GM20000 (cell line): Measurements from ENCODE around the gene EAF1.

Experiments used
- DNase-seq: peaks from one replicate; pipeline ENCODE4 v3.0.0; 2012; ENCODE audit warnings: low spot score
- TF ChIP-seq, protein P1 (sequence below): IDR thresholded peaks from 2 replicates; pipeline ENCODE4 v1.5.1; 2012; ENCODE audit warnings: mild to moderate bottlenecking, control low read depth; ENCODE audit errors: extremely low read depth, missing control alignments

Gene EAF1

DNA sequence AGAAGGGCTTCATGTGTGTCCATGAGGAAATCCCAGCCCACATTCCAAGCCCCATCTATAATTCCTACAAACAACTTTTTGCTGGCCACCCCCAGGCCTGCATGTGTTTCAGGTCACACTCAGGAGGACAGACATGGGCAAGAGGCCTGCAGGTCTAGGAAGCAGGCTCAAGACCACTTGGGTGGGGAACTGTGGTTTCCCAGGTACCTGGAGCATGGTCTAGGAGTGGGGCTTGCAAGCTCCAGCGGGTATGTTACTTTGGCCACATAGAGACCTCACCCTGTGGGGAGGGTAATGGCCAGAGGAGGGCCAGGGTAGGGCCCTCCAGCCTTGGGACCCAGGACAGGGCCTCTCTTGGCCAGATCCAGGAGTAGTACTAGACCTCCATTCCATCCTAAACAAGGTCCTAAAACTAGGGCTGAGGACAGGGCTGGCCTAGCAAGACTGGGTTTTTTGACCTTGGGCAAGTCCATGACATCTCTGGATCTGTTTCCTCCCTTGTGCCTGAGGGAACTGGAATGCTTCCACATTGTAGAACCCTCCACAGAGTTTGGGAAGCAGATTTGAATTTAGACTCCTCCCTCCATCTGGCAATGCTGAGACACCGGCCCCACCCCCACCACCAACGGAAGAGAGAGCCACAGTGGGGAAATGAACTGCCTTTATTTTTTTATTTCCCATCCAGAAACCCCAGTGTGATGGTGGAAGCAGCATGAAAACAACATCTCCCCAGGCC lies 22.3 kb downstream of the EAF1 start:
- TF ChIP-seq, protein P1, sequence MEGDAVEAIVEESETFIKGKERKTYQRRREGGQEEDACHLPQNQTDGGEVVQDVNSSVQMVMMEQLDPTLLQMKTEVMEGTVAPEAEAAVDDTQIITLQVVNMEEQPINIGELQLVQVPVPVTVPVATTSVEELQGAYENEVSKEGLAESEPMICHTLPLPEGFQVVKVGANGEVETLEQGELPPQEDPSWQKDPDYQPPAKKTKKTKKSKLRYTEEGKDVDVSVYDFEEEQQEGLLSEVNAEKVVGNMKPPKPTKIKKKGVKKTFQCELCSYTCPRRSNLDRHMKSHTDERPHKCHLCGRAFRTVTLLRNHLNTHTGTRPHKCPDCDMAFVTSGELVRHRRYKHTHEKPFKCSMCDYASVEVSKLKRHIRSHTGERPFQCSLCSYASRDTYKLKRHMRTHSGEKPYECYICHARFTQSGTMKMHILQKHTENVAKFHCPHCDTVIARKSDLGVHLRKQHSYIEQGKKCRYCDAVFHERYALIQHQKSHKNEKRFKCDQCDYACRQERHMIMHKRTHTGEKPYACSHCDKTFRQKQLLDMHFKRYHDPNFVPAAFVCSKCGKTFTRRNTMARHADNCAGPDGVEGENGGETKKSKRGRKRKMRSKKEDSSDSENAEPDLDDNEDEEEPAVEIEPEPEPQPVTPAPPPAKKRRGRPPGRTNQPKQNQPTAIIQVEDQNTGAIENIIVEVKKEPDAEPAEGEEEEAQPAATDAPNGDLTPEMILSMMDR = no peak
- no peak for DNase-seq

DNA sequence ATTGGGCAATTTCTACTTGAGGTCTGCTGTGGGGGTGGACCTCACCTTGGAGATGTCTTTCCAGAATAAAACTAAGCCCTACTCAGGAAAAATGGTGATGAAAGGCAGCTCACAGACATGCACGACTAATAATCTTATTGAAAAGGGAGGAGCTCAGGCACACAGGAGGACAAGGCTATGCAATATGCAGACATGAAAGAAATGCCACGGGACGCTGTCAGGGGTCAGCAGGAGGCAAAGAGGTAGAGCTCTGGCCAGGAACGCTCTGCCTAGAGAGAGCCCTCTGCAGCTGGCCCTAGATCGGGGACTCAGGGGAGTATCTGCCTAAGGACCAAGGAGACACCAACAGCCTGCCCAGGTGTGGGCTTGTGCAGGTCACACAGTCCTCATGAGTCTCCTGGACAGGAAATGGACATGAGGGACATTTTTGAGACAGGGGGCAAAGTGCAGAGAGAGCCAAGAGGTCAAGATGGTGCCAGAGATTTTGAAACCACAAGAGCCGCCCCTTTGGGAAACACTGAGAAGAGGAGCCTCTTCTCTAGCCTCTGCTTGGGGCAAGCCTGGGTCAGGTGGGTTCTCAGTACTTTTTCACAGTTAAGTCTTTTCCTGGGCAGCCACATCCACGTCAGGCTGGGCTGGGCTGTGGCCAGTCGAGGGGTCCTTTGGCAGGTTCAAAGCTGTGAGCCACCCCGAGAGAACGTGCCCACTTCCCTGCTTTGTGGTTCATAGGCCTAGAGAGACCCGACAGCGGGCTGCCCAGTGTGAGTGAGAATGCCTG lies 23.2 kb downstream of the EAF1 start:
- DNase-seq = no peak
- TF ChIP-seq, protein P1 = no peak

DNA sequence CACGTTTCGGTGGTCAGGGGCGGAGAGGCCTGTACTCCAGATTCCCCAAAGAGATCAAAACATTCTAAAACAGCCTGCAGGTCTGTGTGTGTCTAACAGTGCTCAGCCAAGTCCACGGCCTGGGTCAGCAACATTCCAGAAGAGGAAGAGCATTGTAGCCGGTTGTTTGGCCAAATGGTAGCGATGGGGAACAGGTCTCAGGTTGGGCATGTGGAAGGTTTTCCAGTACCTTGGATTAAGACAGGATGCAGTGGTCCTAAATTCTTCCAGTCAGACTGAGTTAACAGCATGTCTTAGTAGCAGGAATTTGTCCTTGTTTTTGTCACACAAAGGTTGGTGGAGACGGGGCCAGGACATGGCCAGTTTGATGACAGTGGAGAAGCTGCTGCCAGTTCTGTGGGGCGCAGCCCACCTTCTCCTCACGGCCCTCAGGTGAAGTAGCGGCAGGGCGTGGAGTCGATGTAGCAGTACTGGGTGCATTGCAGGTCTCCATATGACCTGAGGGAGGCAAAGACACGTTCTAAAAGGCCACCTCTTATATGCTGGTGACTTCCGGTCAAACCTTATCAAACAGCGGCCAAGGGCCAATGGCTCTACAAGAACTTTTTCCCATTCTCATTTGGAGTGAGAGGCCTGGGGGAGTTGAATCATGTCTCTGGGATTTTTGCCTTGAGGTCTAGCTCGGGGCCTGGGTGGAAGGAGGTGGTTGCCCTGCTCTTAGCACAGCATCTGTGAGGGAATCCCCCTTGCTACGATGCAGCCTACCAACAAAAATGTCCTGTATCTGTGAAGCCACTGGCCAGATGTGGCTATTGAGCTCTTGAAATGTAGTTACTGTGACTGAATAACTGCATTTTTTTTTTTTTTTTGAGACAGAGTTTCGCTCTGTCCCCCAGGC lies 24.1 kb downstream of the EAF1 start:
- no peak for DNase-seq
- TF ChIP-seq, protein P1 = no peak

DNA sequence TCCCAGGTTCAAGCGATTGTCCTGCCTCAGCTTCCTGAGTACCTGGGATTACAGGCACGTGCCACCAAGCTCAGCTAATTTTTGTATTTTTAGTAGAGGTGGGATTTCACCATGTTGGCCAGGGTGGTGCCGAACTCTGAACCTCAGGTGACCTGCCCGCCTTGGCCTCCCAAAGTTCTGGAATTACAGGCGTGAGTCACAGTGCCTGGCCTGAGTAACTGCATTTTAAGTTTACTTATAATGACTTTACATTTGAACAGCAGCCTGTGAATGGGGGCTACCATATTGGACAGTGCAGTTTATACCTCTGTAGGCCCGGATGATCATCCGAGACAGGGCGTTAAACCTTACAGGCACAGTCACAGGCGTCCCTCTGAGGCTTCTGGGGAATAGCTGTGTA lies 24.8 kb downstream of the EAF1 start:
- DNase-seq = no peak
- TF ChIP-seq, protein P1 = no peak

DNA sequence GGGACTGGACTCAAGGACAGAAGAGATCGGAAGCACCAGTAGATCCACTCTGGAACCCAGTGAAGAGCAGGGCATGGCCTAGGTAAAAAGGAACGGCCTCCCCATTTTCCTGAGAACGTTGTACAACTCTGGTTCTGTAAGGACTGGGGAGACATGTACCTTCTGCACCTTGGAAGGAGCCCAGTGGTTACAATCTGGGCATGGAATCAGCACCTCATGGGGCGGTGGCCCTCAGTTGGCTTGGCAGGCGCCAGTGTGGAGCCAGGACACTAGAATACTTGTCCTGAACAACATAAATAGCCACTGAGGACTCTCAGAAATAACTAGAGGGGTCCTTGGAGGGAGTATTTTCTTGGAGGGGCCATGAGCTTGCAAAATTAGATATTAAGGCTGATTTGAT lies 25.6 kb downstream of the EAF1 start:
- no peak for DNase-seq
- TF ChIP-seq, protein P1 = no peak

DNA sequence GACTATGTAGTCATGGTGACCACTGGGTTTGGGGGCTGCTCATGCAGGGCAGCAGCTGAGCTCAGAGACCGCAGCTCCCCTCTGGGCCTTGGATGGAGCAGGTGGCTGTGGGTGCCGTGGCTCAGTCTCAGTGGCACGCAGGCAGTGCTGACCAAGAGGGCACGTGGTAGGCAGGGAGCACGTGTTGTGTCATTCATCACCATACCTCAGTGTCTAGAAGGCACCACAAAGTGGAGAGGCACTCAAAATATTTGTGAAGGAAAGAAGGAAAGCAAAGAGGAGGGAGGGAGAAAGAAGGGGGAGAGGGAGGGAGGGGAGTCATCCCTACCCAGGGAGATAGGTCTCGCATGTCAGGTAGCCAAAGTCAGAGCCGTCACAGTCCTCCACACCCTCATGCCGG lies 26.1 kb downstream of the EAF1 start:
- DNase-seq = no peak
- TF ChIP-seq, protein P1 = no peak
